Prostate gland (tissue), 2 donors: ENCODE measurements around the gene A2M.

Source experiments
- CTCF ChIP-seq, 4 experiments: fragments of 200-600 bp in 2 of 4; fragments of 450-650 bp in 2 of 4; sonication (generic) in 2 of 4; IDR thresholded peaks; 1 replicate in 3 of 4; 2 replicates in 1 of 4; pipeline ENCODE4 v1.5.1; 2016 to 2019; ENCODE audit warnings: antibody characterized with exemption in 4 of 4, mild to moderate bottlenecking in 2 of 4, moderate library complexity in 2 of 4
- POLR2A ChIP-seq: fragments of 450-650 bp; IDR thresholded peaks from one replicate; pipeline ENCODE4 v1.6.1; 2016; ENCODE audit warnings: antibody characterized with exemption, mild to moderate bottlenecking

- TF ChIP-seq CTCF (IDR thresholded peaks at IDR 0.05) (no peak), POLR2A (no peak)
Observed at GRCh38 chr12:9024512-9024911, 91.2 kb downstream of the A2M start.
